Nephron progenitor cell (in vitro differentiated cells): Measurements from ENCODE around the gene TGM6.

ENCODE experiments used
- DNase-seq: peaks from one replicate; pipeline ENCODE4 v3.0.0; 2021
- H3K27ac Mint-ChIP-seq: 2 replicates; pipeline ENCODE4 v1.8.0; 2021; ENCODE audit warnings: mild to moderate bottlenecking, moderate library complexity, mixed read lengths
- H3K27me3 Mint-ChIP-seq: 2 replicates; pipeline ENCODE4 v1.8.0; 2021; ENCODE audit warnings: mild to moderate bottlenecking, low read depth, mixed read lengths; ENCODE audit not compliant: poor library complexity
- H3K36me3 Mint-ChIP-seq: 2 replicates; pipeline ENCODE4 v1.8.0; 2021; ENCODE audit warnings: low read depth, mixed read lengths
- H3K4me1 Mint-ChIP-seq: 2 replicates; pipeline ENCODE4 v1.8.0; 2021; ENCODE audit warnings: mixed read lengths
- H3K4me3 Mint-ChIP-seq: 2 replicates; pipeline ENCODE4 v1.8.0; 2021; ENCODE audit warnings: mild to moderate bottlenecking, moderate library complexity, mixed read lengths
- H3K9me3 Mint-ChIP-seq: 2 replicates; pipeline ENCODE4 v1.8.0; 2021; ENCODE audit warnings: mild to moderate bottlenecking, moderate library complexity, mixed read lengths
- CTCF ChIP-seq: fragments of 200-600 bp; sonication (generic); IDR thresholded peaks from 2 replicates; pipeline ENCODE4 v1.5.0; 2021; ENCODE audit warnings: antibody characterized with exemption

The TGM6 gene

DNA sequence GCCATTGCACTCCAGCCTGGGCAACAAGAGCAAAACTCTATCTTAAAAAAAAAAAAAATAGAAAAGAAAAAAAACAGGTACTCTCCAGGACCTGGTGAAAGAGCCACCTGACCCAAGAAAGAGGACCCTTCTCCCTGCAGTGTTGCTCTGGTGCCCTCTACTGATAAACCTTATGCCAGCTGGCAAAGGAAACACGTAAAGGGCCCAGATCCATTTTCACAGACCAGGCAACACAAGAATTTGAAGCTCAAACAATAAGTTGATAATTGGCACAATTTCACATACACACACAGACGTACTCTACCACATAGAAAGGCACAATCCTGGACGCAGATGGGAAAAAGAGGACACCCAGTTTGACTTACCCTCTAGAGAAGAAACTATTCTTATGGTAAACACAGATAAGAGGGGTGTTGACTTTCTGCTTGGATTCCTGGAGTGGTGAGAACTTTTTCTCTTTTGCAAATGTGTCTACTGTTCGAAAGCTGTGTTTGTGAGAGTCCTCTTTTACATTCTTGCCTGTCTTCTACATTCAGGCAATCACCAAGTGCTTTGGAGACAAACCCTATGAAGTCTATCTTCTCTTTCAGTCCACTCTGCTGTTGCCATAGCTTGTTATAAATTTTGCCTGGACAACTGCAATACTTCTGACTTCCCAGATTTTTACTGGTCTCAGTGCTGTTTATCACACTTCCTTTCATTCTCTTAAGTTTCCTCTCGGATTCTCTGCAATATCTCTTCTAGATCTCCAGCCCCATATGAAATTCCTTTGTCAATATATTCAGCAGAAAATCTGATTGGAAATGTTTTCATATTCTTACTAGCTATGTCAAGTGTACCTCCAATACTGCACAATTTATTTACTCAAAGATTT is 96.3 kb downstream of the TGM6 start:
- H3K4me3 Mint-ChIP-seq = no peak overlapping the region
- H3K36me3 Mint-ChIP-seq = peaks cover 54% of the 10 kb centered on the region
- no peak overlapping the region for H3K27ac Mint-ChIP-seq

DNA sequence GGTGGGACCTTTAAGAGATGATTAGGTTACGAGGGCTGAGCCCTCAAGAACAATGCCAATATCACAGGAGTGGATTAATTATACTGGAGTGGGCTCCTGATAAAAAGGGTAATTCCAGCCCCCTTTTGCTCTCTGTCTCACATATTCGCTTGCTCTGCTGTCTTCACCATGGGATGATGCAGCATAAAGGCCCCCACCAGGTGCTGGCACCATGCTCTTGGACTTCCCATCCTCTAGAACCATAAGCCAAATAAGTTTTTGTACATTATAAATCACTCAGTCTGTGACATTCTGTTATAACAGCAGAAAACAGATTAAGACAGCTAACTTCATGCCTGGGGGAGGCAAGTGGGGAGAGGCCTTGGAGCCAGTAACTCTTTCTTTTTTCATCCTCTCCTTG is 99.7 kb downstream of the TGM6 start:
- H3K4me1 Mint-ChIP-seq = peaks cover 7% of the 10 kb centered on the region
- no peak overlapping the region for H3K27ac Mint-ChIP-seq
- no peak overlapping the region for H3K4me3 Mint-ChIP-seq
- H3K36me3 Mint-ChIP-seq = peaks cover 72% of the 10 kb centered on the region
- H3K9me3 Mint-ChIP-seq = peaks cover 3% of the 10 kb centered on the region
- H3K27me3 Mint-ChIP-seq = peaks cover 4% of the 10 kb centered on the region
- no peak for TF ChIP-seq CTCF
- no peak for DNase-seq

More for the DNA sequence above, 96.3 kb downstream of the TGM6 start:
- no peak for DNase-seq
- Mint-ChIP-seq H3K9me3 (peaks cover 3% of the 10 kb centered on the region), H3K4me1 (peaks cover 12% of the 10 kb centered on the region), H3K27me3 (peaks cover 8% of the 10 kb centered on the region)
- TF ChIP-seq CTCF = no peak
